H9 (cell line): ENCODE results near the gene TMEM192. TPM values are rescaled to one million over a fixed set of nuclear protein-coding genes. Genes with fewer than 3 reads are reported as not detected.
"Not testable (repeated sequence)": the region's sequence is repeated elsewhere in the genome, so short reads cannot be mapped to it uniquely, and the experiment has no call there.

Source experiments
- DNase-seq: peaks from one replicate; pipeline ENCODE4 v3.0.0-alpha.2; 2017
- H2AFZ ChIP-seq: one replicate; pipeline ENCODE4 v1.6.1; 2013; ENCODE audit warnings: mild to moderate bottlenecking, low read length, control low read depth, moderate library complexity
- H2AK5ac ChIP-seq: 2 replicates; pipeline ENCODE4 v1.6.1; 2013; ENCODE audit warnings: low read length, control low read depth, mixed read lengths; ENCODE audit not compliant: insufficient read length
- H2BK120ac ChIP-seq: one replicate; pipeline ENCODE4 v1.6.1; 2013; ENCODE audit warnings: low read depth, mild to moderate bottlenecking, low read length, control low read depth, inconsistent platforms; ENCODE audit not compliant: poor library complexity, severe bottlenecking
- H2BK12ac ChIP-seq: 2 replicates; pipeline ENCODE4 v1.6.1; 2013; ENCODE audit warnings: low read length, control low read depth, mixed read lengths, low read depth; ENCODE audit not compliant: insufficient read length
- H2BK15ac ChIP-seq: 2 replicates; pipeline ENCODE4 v1.6.1; 2013; ENCODE audit warnings: low read depth, low read length, control low read depth
- H2BK20ac ChIP-seq: one replicate; pipeline ENCODE4 v1.6.1; 2013; ENCODE audit warnings: low read depth, mild to moderate bottlenecking, low read length, control low read depth, inconsistent platforms; ENCODE audit not compliant: poor library complexity, severe bottlenecking
- H2BK5ac ChIP-seq: 2 replicates; pipeline ENCODE4 v1.6.1; 2013; ENCODE audit warnings: low read length, control low read depth, mixed read lengths; ENCODE audit not compliant: insufficient read length
- H3K14ac ChIP-seq: 2 replicates; pipeline ENCODE4 v1.6.1; 2013; ENCODE audit warnings: low read length, control low read depth; ENCODE audit not compliant: insufficient read depth
- H3K18ac ChIP-seq: 2 replicates; pipeline ENCODE4 v1.6.1; 2013; ENCODE audit warnings: low read depth, mild to moderate bottlenecking, mixed read lengths, low read length, control low read depth; ENCODE audit not compliant: insufficient read length
- H3K23ac ChIP-seq: 2 replicates; pipeline ENCODE4 v1.6.1; 2013; ENCODE audit warnings: low read length, control low read depth, mixed read lengths, low read depth; ENCODE audit not compliant: insufficient read length
- H3K23me2 ChIP-seq: 2 replicates; pipeline ENCODE4 v1.6.1; 2013; ENCODE audit warnings: low read depth, mild to moderate bottlenecking, mixed read lengths, low read length, control low read depth; ENCODE audit not compliant: insufficient read length, poor library complexity, severe bottlenecking
- H3K27ac ChIP-seq: 2 replicates; pipeline ENCODE4 v1.5.1; 2013; ENCODE audit warnings: low read length, control low read depth, mixed read lengths, low read depth; ENCODE audit not compliant: insufficient read length
- H3K27me3 ChIP-seq: 2 replicates; pipeline ENCODE4 v1.6.1; 2013; ENCODE audit warnings: low read length, control low read depth, inconsistent platforms; ENCODE audit not compliant: insufficient read depth
- H3K4ac ChIP-seq: 2 replicates; pipeline ENCODE4 v1.6.1; 2013; ENCODE audit warnings: low read depth, mild to moderate bottlenecking, control low read depth, inconsistent platforms, low read length, moderate library complexity
- H3K4me1 ChIP-seq: 2 replicates; pipeline ENCODE4 v1.6.1; 2013; ENCODE audit warnings: low read length, control low read depth, inconsistent platforms; ENCODE audit not compliant: insufficient read depth
- H3K4me2 ChIP-seq: 2 replicates; pipeline ENCODE4 v1.6.1; 2013; ENCODE audit warnings: low read length, control low read depth, mixed read lengths; ENCODE audit not compliant: insufficient read length, insufficient read depth
- H3K56ac ChIP-seq: 2 replicates; pipeline ENCODE4 v1.6.1; 2013; ENCODE audit warnings: low read depth, mild to moderate bottlenecking, mixed read lengths, low read length, control low read depth; ENCODE audit not compliant: insufficient read length
- H3K79me1 ChIP-seq: 2 replicates; pipeline ENCODE4 v1.6.1; 2013; ENCODE audit warnings: low read depth, mild to moderate bottlenecking, moderate library complexity, low read length, control low read depth, inconsistent platforms; ENCODE audit not compliant: insufficient read depth, poor library complexity, severe bottlenecking
- H3K79me2 ChIP-seq: 2 replicates; pipeline ENCODE4 v1.6.1; 2013; ENCODE audit warnings: low read length, control low read depth, inconsistent platforms; ENCODE audit not compliant: insufficient read depth
- H3K9ac ChIP-seq: 2 replicates; pipeline ENCODE4 v1.6.1; 2013; ENCODE audit warnings: low read length, control low read depth, mixed read lengths; ENCODE audit not compliant: insufficient read length; ENCODE audit errors: extremely low read depth
- H3K9me3 ChIP-seq: one replicate; pipeline ENCODE4 v1.6.1; 2013; ENCODE audit warnings: low read depth, low read length, inconsistent platforms; ENCODE audit not compliant: control insufficient read depth
- H3T11ph ChIP-seq: one replicate; pipeline ENCODE4 v1.6.1; 2013; ENCODE audit warnings: mild to moderate bottlenecking, low read length, control low read depth, inconsistent platforms
- H4K20me1 ChIP-seq: one replicate; pipeline ENCODE4 v1.6.1; 2013; ENCODE audit not compliant: control insufficient read depth, insufficient read length, insufficient read depth
- H4K5ac ChIP-seq: 2 replicates; pipeline ENCODE4 v1.6.1; 2013; ENCODE audit warnings: low read depth, mild to moderate bottlenecking, mixed read lengths, low read length, control low read depth; ENCODE audit not compliant: insufficient read length
- H4K8ac ChIP-seq: replicated peaks from 2 replicates; pipeline ENCODE4 v1.6.1; 2013; ENCODE audit warnings: low read length, control low read depth, mixed read lengths, low read depth; ENCODE audit not compliant: insufficient read length
- H4K91ac ChIP-seq: 2 replicates; pipeline ENCODE4 v1.6.1; 2013; ENCODE audit warnings: low read depth, mild to moderate bottlenecking, moderate library complexity, mixed read lengths, low read length, control low read depth; ENCODE audit not compliant: insufficient read length
- H3K27ac Mint-ChIP-seq, 3 experiments: 2 replicates in 2 of 3; 3 replicates in 1 of 3; pipeline ENCODE4 v1.8.0; 2020 to 2021; ENCODE audit warnings: mixed read lengths in 3 of 3, mild to moderate bottlenecking in 1 of 3, moderate library complexity in 1 of 3
- H3K27me3 Mint-ChIP-seq: 2 replicates; pipeline ENCODE4 v1.8.0; 2021; ENCODE audit warnings: low read depth, mild to moderate bottlenecking, moderate library complexity, mixed read lengths
- H3K36me3 Mint-ChIP-seq, 3 experiments: 2 replicates in 2 of 3; 3 replicates in 1 of 3; pipeline ENCODE4 v1.8.0; 2020 to 2021; ENCODE audit warnings: low read depth in 3 of 3, mixed read lengths in 3 of 3; ENCODE audit not compliant: insufficient read depth in 1 of 3
- H3K4me1 Mint-ChIP-seq, 2 experiments: 2 replicates each; pipeline ENCODE4 v1.8.0; 2020; ENCODE audit warnings: mixed read lengths in 2 of 2
- H3K4me3 Mint-ChIP-seq, 2 experiments: 2 replicates in 1 of 2; 3 replicates in 1 of 2; pipeline ENCODE4 v1.8.0; 2020 to 2021; ENCODE audit warnings: mild to moderate bottlenecking in 2 of 2, mixed read lengths in 2 of 2, moderate library complexity in 1 of 2
- H3K9me3 Mint-ChIP-seq, 2 experiments: 2 replicates in 1 of 2; 3 replicates in 1 of 2; pipeline ENCODE4 v1.8.0; 2020; ENCODE audit warnings: mild to moderate bottlenecking in 2 of 2, mixed read lengths in 2 of 2, moderate library complexity in 1 of 2
- CTCF ChIP-seq: fragments of 200-600 bp; sonication (generic); conservative IDR thresholded peaks from 3 replicates; pipeline ENCODE4 v1.8.0; 2021; ENCODE audit warnings: antibody characterized with exemption, mild to moderate bottlenecking
- WGBS: extraction: QIAGEN DNeasy Blood & Tissue Kit; methylation state at CpG from one replicate; pipeline ENCODE4 v1.1.7; 2013; ENCODE audit warnings: missing lambda C conversion rate, low lambda C conversion rate, mixed read lengths; ENCODE audit not compliant: insufficient read length; ENCODE audit errors: extremely low coverage; 5-methylcytosine and 5-hydroxymethylcytosine counted together
- total RNA-seq: library from RNA; stranded (reverse); gene quantifications from 2 replicates; pipeline ENCODE4 v1.2.1, GENCODE V29; 2021

TMEM192 gene
- total RNA-seq, 1 experiment from 2014 or later = 8.3 TPM

GRCh38 chr4:165094873-165095272, 17.8 kb downstream of the TMEM192 start:
- Histone ChIP-seq H3K56ac (no peak overlapping the region), H2BK5ac (no peak overlapping the region), H3K27ac (no peak overlapping the region), H3K79me1 (no peaks in the 10 kb centered on the region), H3K9me3 (no peaks in the 10 kb centered on the region), H3K9ac (no peak overlapping the region), H2BK15ac (no peak overlapping the region), H2BK12ac (no peak overlapping the region), H3K23ac (no peak overlapping the region), H2BK20ac (no peak overlapping the region), H4K20me1 (no peaks in the 10 kb centered on the region), H2AK5ac (no peak overlapping the region), H3T11ph (no peak overlapping the region), H3K18ac (no peak overlapping the region), H3K4ac (no peak overlapping the region), H2AFZ (no peak overlapping the region), H3K79me2 (no peaks in the 10 kb centered on the region), H4K8ac (no peak overlapping the region), H3K27me3 (no peaks in the 10 kb centered on the region), H3K4me2 (no peak overlapping the region), H3K23me2 (no peaks in the 10 kb centered on the region), H4K91ac (no peak overlapping the region), H3K4me1 (no peaks in the 10 kb centered on the region), H3K14ac (no peak overlapping the region), H2BK120ac (no peak overlapping the region), H4K5ac (no peak overlapping the region)
- Mint-ChIP-seq H3K4me1 (no peaks in the 10 kb centered on the region), H3K9me3 (no peaks in the 10 kb centered on the region), H3K36me3 (peaks cover 3 to 25% (median 18%) of the 10 kb centered on the region in 3 experiments; a peak in 5 of 7 replicates), H3K4me3 (no peak overlapping the region), H3K27me3 (no peaks in the 10 kb centered on the region), H3K27ac (peak overlapping the region in 1 of 3 experiments; percentile 68; a peak in 1 of 7 replicates)
- TF ChIP-seq CTCF = no peak
- WGBS = no CpG with 5 or more reads among the region's 3 CpGs
- no peak for DNase-seq

- H3K27ac Mint-ChIP-seq, H4K91ac ChIP-seq, H3K4me1 Mint-ChIP-seq, H3K14ac ChIP-seq, H3K23me2 ChIP-seq, DNase-seq, H2BK15ac ChIP-seq, H3K18ac ChIP-seq, H3K23ac ChIP-seq, H2AFZ ChIP-seq, H4K8ac ChIP-seq, H3K9me3 ChIP-seq, H3K4ac ChIP-seq, H2AK5ac ChIP-seq, H4K5ac ChIP-seq, H2BK12ac ChIP-seq, H3K79me2 ChIP-seq, H3T11ph ChIP-seq, H3K9me3 Mint-ChIP-seq, H3K27ac ChIP-seq, H3K79me1 ChIP-seq, H2BK5ac ChIP-seq, H3K27me3 ChIP-seq, H2BK120ac ChIP-seq, H3K27me3 Mint-ChIP-seq, H2BK20ac ChIP-seq, H3K4me2 ChIP-seq, H3K9ac ChIP-seq, H4K20me1 ChIP-seq, H3K4me3 Mint-ChIP-seq, H3K4me1 ChIP-seq, H3K56ac ChIP-seq: not testable (repeated sequence)
- H3K36me3 Mint-ChIP-seq = peaks cover 5 to 29% (median 20%) of the 10 kb centered on the region in 3 experiments
- no CpG with 5 or more reads among the region's 8 CpGs for WGBS
These were observed 20.5 kb downstream of the TMEM192 start for GRCh38 chr4:165092187-165092586.
